ENCODE results near the gene P4HA2. TPM values are rescaled to one million over a fixed set of nuclear protein-coding genes. Genes with fewer than 3 reads are reported as not detected.

The P4HA2 gene
- total and polyA plus RNA-seq, 11 donors: 41.2 to 140 (median 55.7) TPM

DNA sequence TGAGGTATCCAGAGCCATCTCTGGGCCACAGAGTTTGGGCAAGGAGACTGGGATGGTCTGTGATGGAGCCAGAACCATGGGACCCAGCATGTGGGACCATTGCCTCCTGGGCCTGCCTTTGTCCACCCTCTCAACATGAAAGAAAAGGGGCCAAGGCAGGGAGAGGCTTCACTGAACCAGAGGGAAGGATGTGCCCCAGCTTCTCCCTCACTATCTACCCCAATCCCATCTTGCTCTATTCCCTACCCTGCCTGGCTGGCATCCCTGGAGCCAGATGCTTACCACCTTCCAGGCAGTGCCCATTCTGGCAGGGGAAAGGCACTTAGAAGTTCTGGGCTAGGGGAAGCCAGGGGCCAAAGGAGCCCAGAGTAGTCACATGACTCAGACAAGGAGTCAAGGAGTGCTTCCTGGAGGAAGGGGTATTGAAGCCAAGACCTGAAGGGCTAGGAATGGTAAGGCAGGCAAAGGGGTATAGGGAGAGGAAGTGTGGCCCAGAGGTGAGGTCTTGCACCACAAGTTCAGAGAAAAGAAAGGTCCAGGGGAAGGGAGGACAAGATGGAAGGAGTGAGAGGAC, 39.6 kb upstream of the P4HA2 start:
- Histone ChIP-seq H3K27ac (peak overlapping the region in 1 of 12 donors; percentile 97), H3K9me3 (no peaks in the 10 kb centered on the region), H3K27me3 (no peaks in the 10 kb centered on the region), H3K4me3 (no peak overlapping the region), H3K4me1 (peaks cover 0 to 41% (median 23%) of the 10 kb centered on the region in 12 donors), H3K36me3 (peaks cover 0 to 13% (median 0%) of the 10 kb centered on the region in 9 donors)
- intact Hi-C loops (cut with DNase I): no loop called here
- DNase-seq (no peak), ATAC-seq (no peak)
- TF ChIP-seq, protein P1, sequence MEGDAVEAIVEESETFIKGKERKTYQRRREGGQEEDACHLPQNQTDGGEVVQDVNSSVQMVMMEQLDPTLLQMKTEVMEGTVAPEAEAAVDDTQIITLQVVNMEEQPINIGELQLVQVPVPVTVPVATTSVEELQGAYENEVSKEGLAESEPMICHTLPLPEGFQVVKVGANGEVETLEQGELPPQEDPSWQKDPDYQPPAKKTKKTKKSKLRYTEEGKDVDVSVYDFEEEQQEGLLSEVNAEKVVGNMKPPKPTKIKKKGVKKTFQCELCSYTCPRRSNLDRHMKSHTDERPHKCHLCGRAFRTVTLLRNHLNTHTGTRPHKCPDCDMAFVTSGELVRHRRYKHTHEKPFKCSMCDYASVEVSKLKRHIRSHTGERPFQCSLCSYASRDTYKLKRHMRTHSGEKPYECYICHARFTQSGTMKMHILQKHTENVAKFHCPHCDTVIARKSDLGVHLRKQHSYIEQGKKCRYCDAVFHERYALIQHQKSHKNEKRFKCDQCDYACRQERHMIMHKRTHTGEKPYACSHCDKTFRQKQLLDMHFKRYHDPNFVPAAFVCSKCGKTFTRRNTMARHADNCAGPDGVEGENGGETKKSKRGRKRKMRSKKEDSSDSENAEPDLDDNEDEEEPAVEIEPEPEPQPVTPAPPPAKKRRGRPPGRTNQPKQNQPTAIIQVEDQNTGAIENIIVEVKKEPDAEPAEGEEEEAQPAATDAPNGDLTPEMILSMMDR (IDR thresholded peaks at IDR 0.05): no peak
- no peak for TF ChIP-seq POLR2A (IDR thresholded peaks at IDR 0.05)

- no peak for DNase-seq
- Histone ChIP-seq H3K4me1 (peaks cover 0 to 43% (median 23%) of the 10 kb centered on the region in 12 donors), H3K27me3 (no peaks in the 10 kb centered on the region), H3K9me3 (no peaks in the 10 kb centered on the region), H3K4me3 (no peak overlapping the region), H3K36me3 (peaks cover 0 to 16% (median 0%) of the 10 kb centered on the region in 9 donors), H3K27ac (peak overlapping the region in 1 of 12 donors; percentile 97)
- intact Hi-C loops (cut with DNase I): no loop called here
- 90 to 100% (median 98%) methylated on average over 1 of the region's 1 CpG for WGBS, 4 donors
- TF ChIP-seq, protein P1 (IDR thresholded peaks at IDR 0.05): no peak
- TF ChIP-seq POLR2A (IDR thresholded peaks at IDR 0.05): no peak
- ATAC-seq: no peak
Measured at GRCh38 chr5:132266836-132267160, 39.1 kb upstream of the P4HA2 start.

- Histone ChIP-seq H3K4me3 (no peak overlapping the region), H3K36me3 (peaks cover 0 to 16% (median 0%) of the 10 kb centered on the region in 9 donors), H3K4me1 (peaks cover 0 to 49% (median 28%) of the 10 kb centered on the region in 12 donors), H3K27ac (peak overlapping the region in 7 of 12 donors; percentile 12 to 97 (median 58)), H3K27me3 (no peaks in the 10 kb centered on the region), H3K9me3 (no peaks in the 10 kb centered on the region)
- DNase-seq: peak in 1 of 5 donors; percentile 16
- intact Hi-C loops (cut with DNase I): no loop called here
- WGBS, 4 donors: 80 to 89% (median 83%) methylated on average over 6 to 7 of the region's 7 CpGs
- TF ChIP-seq POLR2A (IDR thresholded peaks at IDR 0.05): no peak
- TF ChIP-seq, protein P1 (IDR thresholded peaks at IDR 0.05): no peak
- ATAC-seq: no peak
Measured at GRCh38 chr5:132266031-132266835, 38.6 kb upstream of the P4HA2 start.

DNA sequence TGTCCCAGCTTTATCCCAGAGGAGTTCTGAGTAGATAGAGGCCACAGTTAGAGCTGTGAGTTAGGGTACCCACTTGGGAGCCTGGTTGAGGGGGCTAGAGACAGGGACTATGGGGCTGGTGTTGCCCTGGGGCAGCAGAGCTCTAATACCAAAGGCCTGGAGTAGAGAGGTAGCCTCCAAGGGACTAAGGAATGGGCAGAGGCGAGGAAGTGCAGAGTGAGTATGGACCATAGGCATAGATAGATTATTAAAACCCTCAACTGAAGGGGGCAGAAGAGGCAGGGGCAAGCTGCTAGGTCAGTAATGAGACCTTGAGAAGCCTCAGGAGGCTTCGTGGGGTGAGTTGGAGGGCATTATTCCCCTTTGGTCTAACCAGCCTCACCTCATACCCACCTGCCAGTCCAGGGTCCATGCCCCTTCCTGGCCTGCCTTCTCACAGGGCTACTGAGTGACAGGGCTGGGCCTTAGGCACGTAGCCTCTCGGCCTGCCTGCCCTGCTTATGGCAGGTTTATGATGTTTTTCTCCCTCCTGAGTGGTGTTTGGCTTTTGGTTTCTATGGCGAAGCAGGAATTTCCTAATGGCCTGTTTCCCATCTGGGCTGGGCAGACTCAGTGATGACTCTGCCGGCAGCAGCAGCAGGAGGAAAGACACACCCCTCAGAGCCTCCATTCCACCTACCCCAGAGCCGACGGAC, 37.8 kb upstream of the P4HA2 start:
- intact Hi-C loops (cut with DNase I): no loop called here
- H3K36me3 ChIP-seq: peaks cover 0 to 16% (median 0%) of the 10 kb centered on the region in 9 donors

More for the DNA sequence above, 37.8 kb upstream of the P4HA2 start:
- no peaks in the 10 kb centered on the region for H3K27me3 ChIP-seq
- H3K4me3 ChIP-seq: no peak overlapping the region
- peak; percentile 32 to 82 (median 66) for ATAC-seq
- DNase-seq: peak in 3 of 5 donors; percentile 66 to 69 (median 67)
- peaks cover 0 to 56% (median 34%) of the 10 kb centered on the region in 12 donors for H3K4me1 ChIP-seq
- TF ChIP-seq, protein P1 (IDR thresholded peaks at IDR 0.05): no peak
- TF ChIP-seq POLR2A (IDR thresholded peaks at IDR 0.05): peak in 1 of 2 donors; percentile 38
- peak overlapping the region in 11 of 12 donors; percentile 7 to 97 (median 63) for H3K27ac ChIP-seq
- WGBS, 4 donors: 44 to 67% (median 57%) methylated on average over 5 to 8 of the region's 8 CpGs
- H3K9me3 ChIP-seq: no peaks in the 10 kb centered on the region
